ENCODE measurements around the gene ZKSCAN8. TPM values are rescaled to one million over a fixed set of nuclear protein-coding genes. Genes with fewer than 3 reads are reported as not detected.
A peak's percentile ranks its signal among the peaks of the same experiment; 100 is the strongest.

ZKSCAN8 gene
- total RNA-seq, 1 donor from 2014 or later = 8.7 TPM

DNA sequence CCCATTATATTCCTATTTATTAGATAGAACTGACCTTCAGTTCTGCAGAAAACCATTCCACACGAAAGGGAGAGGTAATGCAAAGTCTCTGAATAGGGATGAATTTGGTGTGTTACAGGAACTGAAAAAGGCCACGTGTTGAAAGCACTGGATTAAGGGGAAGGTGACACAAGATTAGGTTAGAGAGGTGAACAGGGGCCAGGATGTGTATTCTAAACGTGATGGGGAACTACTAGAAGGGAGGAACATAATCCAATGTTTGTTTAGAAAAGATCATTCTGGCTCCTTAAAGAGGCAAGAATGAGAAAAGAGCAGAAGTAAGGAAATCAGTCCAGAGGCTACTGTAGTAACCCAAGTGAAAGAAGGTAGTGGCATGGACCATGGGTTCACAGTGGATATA is 6.3 kb upstream of the ZKSCAN8 start:
- DNase-seq (ENCODE audit: low spot score in 2 of 2) = no peak
- TF ChIP-seq, protein P1, sequence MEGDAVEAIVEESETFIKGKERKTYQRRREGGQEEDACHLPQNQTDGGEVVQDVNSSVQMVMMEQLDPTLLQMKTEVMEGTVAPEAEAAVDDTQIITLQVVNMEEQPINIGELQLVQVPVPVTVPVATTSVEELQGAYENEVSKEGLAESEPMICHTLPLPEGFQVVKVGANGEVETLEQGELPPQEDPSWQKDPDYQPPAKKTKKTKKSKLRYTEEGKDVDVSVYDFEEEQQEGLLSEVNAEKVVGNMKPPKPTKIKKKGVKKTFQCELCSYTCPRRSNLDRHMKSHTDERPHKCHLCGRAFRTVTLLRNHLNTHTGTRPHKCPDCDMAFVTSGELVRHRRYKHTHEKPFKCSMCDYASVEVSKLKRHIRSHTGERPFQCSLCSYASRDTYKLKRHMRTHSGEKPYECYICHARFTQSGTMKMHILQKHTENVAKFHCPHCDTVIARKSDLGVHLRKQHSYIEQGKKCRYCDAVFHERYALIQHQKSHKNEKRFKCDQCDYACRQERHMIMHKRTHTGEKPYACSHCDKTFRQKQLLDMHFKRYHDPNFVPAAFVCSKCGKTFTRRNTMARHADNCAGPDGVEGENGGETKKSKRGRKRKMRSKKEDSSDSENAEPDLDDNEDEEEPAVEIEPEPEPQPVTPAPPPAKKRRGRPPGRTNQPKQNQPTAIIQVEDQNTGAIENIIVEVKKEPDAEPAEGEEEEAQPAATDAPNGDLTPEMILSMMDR (IDR thresholded peaks at IDR 0.05) = no peak
- Histone ChIP-seq H3K4me3 (peak overlapping the region; percentile 74 to 97), H3K9me3 (no peaks in the 10 kb centered on the region), H3K4me1 (peaks cover 0 to 22% of the 10 kb centered on the region in 2 donors), H3K36me3 (no peaks in the 10 kb centered on the region), H3K27me3 (no peaks in the 10 kb centered on the region), H3K27ac (peak overlapping the region; percentile 49 to 95)
- intact Hi-C loops (cut with DNase I) = loop anchor here (5.0 kb wide), 3 partner anchors 132 to 847 kb away; partner anchors contain the start of genes ZSCAN26 and ZSCAN31

DNA sequence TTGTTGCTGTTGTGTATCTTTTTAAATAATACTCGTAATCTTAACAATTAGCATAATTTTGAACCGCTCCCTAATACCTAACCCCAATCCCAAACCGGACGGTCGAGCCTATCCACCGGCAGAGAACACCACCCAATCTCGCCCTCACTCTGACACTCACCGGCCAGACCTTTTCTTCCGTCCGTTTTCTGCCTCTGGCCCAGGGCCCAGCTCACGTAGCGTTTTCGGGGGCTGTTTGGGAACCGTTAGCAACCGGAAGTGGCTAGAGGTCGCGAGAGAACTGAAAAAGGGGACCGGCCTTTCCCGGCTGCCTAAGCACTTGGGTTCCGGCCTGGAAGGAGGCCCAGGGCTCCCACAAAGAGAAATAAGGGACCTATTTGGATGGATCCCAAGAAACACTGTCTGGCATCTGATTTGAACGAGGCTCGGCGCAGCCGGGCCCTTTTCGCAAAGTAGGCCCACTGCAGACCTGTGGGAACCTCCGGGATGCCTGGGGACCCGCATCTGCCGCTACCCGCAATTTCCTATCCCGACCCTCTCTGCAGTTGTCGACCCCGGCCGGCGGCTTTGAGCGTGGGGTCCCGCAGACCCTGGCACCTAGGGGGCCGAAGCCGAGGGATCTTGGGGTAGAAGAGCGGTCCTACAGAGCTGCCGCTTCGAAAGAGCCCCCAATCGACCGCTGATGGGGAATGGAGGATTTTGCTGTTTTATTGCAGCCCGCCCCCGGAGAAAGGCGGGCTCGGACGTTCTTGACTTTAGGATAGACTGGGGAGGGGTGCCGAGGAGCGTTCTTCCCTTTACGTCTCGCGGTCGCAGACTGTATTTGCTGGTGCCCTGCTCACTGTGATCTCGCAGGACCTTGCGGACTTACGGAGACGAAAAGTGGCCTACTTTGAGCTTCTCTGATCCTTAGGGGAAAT is 4.8 kb upstream of the ZKSCAN8 start:
- H3K9me3 ChIP-seq = no peaks in the 10 kb centered on the region
- H3K36me3 ChIP-seq = no peaks in the 10 kb centered on the region
- peak overlapping the region; percentile 95 to 98 for H3K27ac ChIP-seq
- DNase-seq (ENCODE audit: low spot score in 2 of 2) = peak; percentile 60 to 95
- H3K27me3 ChIP-seq = no peaks in the 10 kb centered on the region
- H3K4me1 ChIP-seq = peaks cover 0 to 26% of the 10 kb centered on the region in 2 donors
- H3K4me3 ChIP-seq = peak overlapping the region; percentile 74 to 97
- TF ChIP-seq, protein P1 (IDR thresholded peaks at IDR 0.05) = no peak
- intact Hi-C loops (cut with DNase I) = loop anchor here (2.0 to 5.0 kb wide), 5 partner anchors 56 to 845 kb away; partner anchors contain the start of genes ZNF165, ZSCAN26 and ZSCAN31

DNA sequence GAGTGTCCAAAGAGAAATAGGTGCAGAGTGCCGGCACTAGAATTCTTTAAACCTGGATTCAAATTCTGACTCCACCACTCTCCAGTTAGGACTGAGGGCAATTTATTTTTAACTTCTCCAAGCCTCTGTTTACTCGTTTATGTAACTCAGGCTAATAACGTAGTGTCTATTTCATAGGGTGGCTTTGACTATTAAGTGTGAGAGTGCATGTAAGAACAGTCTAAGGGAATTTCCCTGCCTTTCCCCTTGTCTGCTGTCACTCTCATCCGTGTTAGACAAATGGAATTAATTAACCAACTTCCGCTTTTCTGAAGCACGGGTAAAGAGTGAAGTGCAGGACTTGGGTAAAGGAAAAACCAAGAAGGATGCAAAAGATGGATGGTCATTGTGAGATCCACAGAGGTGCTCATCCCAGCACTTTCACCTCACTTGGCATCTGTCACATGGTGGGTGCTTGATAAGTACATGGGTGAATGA is 4.1 kb upstream of the ZKSCAN8 start:
- TF ChIP-seq, protein P1 (IDR thresholded peaks at IDR 0.05) = no peak
- no peak for DNase-seq (ENCODE audit: low spot score in 2 of 2)
- no peaks in the 10 kb centered on the region for H3K9me3 ChIP-seq
- no peaks in the 10 kb centered on the region for H3K36me3 ChIP-seq
- peak overlapping the region; percentile 74 to 97 for H3K4me3 ChIP-seq
- no peaks in the 10 kb centered on the region for H3K27me3 ChIP-seq
- intact Hi-C loops (cut with DNase I) = loop anchor here (2.0 to 5.0 kb wide), 5 partner anchors 57 to 845 kb away; partner anchors contain the start of genes ZNF165, ZSCAN26 and ZSCAN31
- H3K4me1 ChIP-seq = peaks cover 0 to 28% of the 10 kb centered on the region in 2 donors
- peak overlapping the region; percentile 95 to 98 for H3K27ac ChIP-seq

GRCh38 chr6:28139860-28140543 is 1.7 kb upstream of the ZKSCAN8 start:
- H3K9me3 ChIP-seq = no peaks in the 10 kb centered on the region
- no peaks in the 10 kb centered on the region for H3K27me3 ChIP-seq
- intact Hi-C loops (cut with DNase I) = loop anchor here (2.0 to 5.0 kb wide), 4 partner anchors 85 to 842 kb away; partner anchors contain the start of genes ZSCAN26, ZSCAN31 and ZSCAN9
- H3K27ac ChIP-seq = peak overlapping the region; percentile 32
- peaks cover 0 to 40% of the 10 kb centered on the region in 2 donors for H3K4me1 ChIP-seq
- peak overlapping the region; percentile 4 to 91 for H3K4me3 ChIP-seq
- H3K36me3 ChIP-seq = peaks cover 0 to 3% of the 10 kb centered on the region in 2 donors
- TF ChIP-seq, protein P1 (IDR thresholded peaks at IDR 0.05) = no peak
- DNase-seq (ENCODE audit: low spot score in 2 of 2) = no peak

GRCh38 chr6:28140616-28141015 is 1.1 kb upstream of the ZKSCAN8 start:
- no peak for DNase-seq (ENCODE audit: low spot score in 2 of 2)
- H3K4me3 ChIP-seq = peak overlapping the region; percentile 4 to 91
- peak overlapping the region; percentile 32 to 68 for H3K27ac ChIP-seq
- H3K36me3 ChIP-seq = peaks cover 0 to 7% of the 10 kb centered on the region in 2 donors
- intact Hi-C loops (cut with DNase I) = loop anchor here (2.0 kb wide), 1 partner anchor 84 kb away; the partner anchor contains the start of gene ZSCAN9
- TF ChIP-seq, protein P1 (IDR thresholded peaks at IDR 0.05) = no peak
- peaks cover 0 to 36% of the 10 kb centered on the region in 2 donors for H3K4me1 ChIP-seq
- no peaks in the 10 kb centered on the region for H3K9me3 ChIP-seq
- no peaks in the 10 kb centered on the region for H3K27me3 ChIP-seq
